ENCODE results near the gene GAPVD1. TPM values are rescaled to one million over a fixed set of nuclear protein-coding genes. Genes with fewer than 3 reads are reported as not detected.

The GAPVD1 gene
- total RNA-seq, 1 experiment from 2014 or later = 39.5 TPM

GRCh38 chr9:125396799-125397198 is 135.2 kb downstream of the GAPVD1 start:
- Histone ChIP-seq H3K56ac (ENCODE audit: insufficient read length, low read depth, low read length) (no peak overlapping the region), H2AK5ac (ENCODE audit: insufficient read length, low read length) (no peak overlapping the region), H3K27me3 (ENCODE audit: insufficient read depth, low read length) (no peaks in the 10 kb centered on the region), H3K4ac (ENCODE audit: low read depth, low read length) (no peak overlapping the region), H3K4me2 (ENCODE audit: insufficient read depth, insufficient read length, low read length) (no peak overlapping the region), H3K79me1 (ENCODE audit: insufficient read depth, low read depth, low read length, poor library complexity, severe bottlenecking) (no peaks in the 10 kb centered on the region), H3T11ph (ENCODE audit: low read length) (no peak overlapping the region), H4K8ac (replicated peaks; ENCODE audit: insufficient read length, low read depth, low read length) (no peak overlapping the region), H2BK20ac (ENCODE audit: low read depth, low read length, poor library complexity, severe bottlenecking) (no peak overlapping the region), H3K23ac (ENCODE audit: insufficient read length, low read depth, low read length) (no peak overlapping the region), H3K18ac (ENCODE audit: insufficient read length, low read depth, low read length) (no peak overlapping the region), H3K79me2 (ENCODE audit: insufficient read depth, low read length) (no peaks in the 10 kb centered on the region), H3K9ac (ENCODE audit: extremely low read depth, insufficient read length, low read length) (no peak overlapping the region), H3K4me1 (ENCODE audit: insufficient read depth, low read length) (no peaks in the 10 kb centered on the region), H2BK12ac (ENCODE audit: insufficient read length, low read depth, low read length) (no peak overlapping the region), H2BK5ac (ENCODE audit: insufficient read length, low read length) (no peak overlapping the region), H3K14ac (ENCODE audit: insufficient read depth, low read length) (no peak overlapping the region), H2AFZ (ENCODE audit: low read length) (no peak overlapping the region), H3K9me3 (ENCODE audit: control insufficient read depth, low read depth, low read length) (no peaks in the 10 kb centered on the region), H3K23me2 (ENCODE audit: insufficient read length, low read depth, low read length, poor library complexity, severe bottlenecking) (no peaks in the 10 kb centered on the region), H3K27ac (ENCODE audit: insufficient read length, low read depth, low read length) (no peak overlapping the region), H2BK120ac (ENCODE audit: low read depth, low read length, poor library complexity, severe bottlenecking) (no peak overlapping the region), H2BK15ac (ENCODE audit: low read depth, low read length) (no peak overlapping the region), H4K91ac (ENCODE audit: insufficient read length, low read depth, low read length) (no peak overlapping the region), H4K20me1 (ENCODE audit: control insufficient read depth, insufficient read depth, insufficient read length) (no peaks in the 10 kb centered on the region), H4K5ac (ENCODE audit: insufficient read length, low read depth, low read length) (no peak overlapping the region)
- Mint-ChIP-seq H3K27me3 (ENCODE audit: low read depth) (no peaks in the 10 kb centered on the region), H3K4me1 (peaks cover 3 to 6% of the 10 kb centered on the region in 2 experiments; a peak in 3 of 4 replicates), H3K27ac (no peak overlapping the region), H3K9me3 (no peaks in the 10 kb centered on the region), H3K4me3 (no peak overlapping the region), H3K36me3 (ENCODE audit: insufficient read depth in 1 of 3, low read depth in 3 of 3) (no peaks in the 10 kb centered on the region; a peak in 1 of 7 replicates)
- TF ChIP-seq CTCF (conservative IDR thresholded peaks at IDR 0.05) = no peak
- WGBS (ENCODE audit: extremely low coverage, insufficient read length, low lambda C conversion rate) = no CpG with 5 or more reads among the region's 6 CpGs
- no peak for DNase-seq

Measured in H9 (cell line).